Measurements from ENCODE around the gene NFIC.

Gene NFIC

GRCh38 chr19:3359015-3359918 is 7.1 kb upstream of the NFIC start:
- DNase-seq (ENCODE audit: low read depth), result peak; percentile 54

GRCh38 chr19:3359919-3360420 is 6.4 kb upstream of the NFIC start:
- peak; percentile 11 for DNase-seq (ENCODE audit: low read depth)

GRCh38 chr19:3360421-3361383 is 5.7 kb upstream of the NFIC start:
- DNase-seq (ENCODE audit: low read depth), result peak; percentile 69

GRCh38 chr19:3361384-3362216 is 4.8 kb upstream of the NFIC start:
- no peak for DNase-seq (ENCODE audit: low read depth)

GRCh38 chr19:3362217-3362906 is 4.0 kb upstream of the NFIC start:
- no peak for DNase-seq (ENCODE audit: low read depth)

- DNase-seq (ENCODE audit: low read depth), result no peak
Measured at GRCh38 chr19:3363841-3364500, 2.4 kb upstream of the NFIC start.

GRCh38 chr19:3364501-3364858 is 1.9 kb upstream of the NFIC start:
- no peak for DNase-seq (ENCODE audit: low read depth)

- DNase-seq (ENCODE audit: low read depth), result no peak
Measured at GRCh38 chr19:3365093-3365835, 1.1 kb upstream of the NFIC start.

GRCh38 chr19:3366753-3367627 is 607 bp downstream of the NFIC start:
- DNase-seq (ENCODE audit: low read depth), result no peak

- DNase-seq (ENCODE audit: low read depth), result no peak
Measured at GRCh38 chr19:3367628-3368440, 1.5 kb downstream of the NFIC start.

GRCh38 chr19:3368441-3368795 is 2.0 kb downstream of the NFIC start:
- DNase-seq (ENCODE audit: low read depth), result no peak

GRCh38 chr19:3368848-3369336 is 2.5 kb downstream of the NFIC start:
- no peak for DNase-seq (ENCODE audit: low read depth)

- DNase-seq (ENCODE audit: low read depth), result no peak
Measured at GRCh38 chr19:3369337-3370213, 3.2 kb downstream of the NFIC start.

- no peak for DNase-seq (ENCODE audit: low read depth)
Measured at GRCh38 chr19:3370214-3370720, 3.9 kb downstream of the NFIC start.

GRCh38 chr19:3370728-3371591 is 4.6 kb downstream of the NFIC start:
- no peak for DNase-seq (ENCODE audit: low read depth)

- DNase-seq (ENCODE audit: low read depth), result no peak
Measured at GRCh38 chr19:3372413-3372812, 6.0 kb downstream of the NFIC start.

All from activated gamma-delta T cell treated with anti-CD3 and anti-CD28 coated beads, Interleukin-2, amount 50 U/mL, for 16 hours (primary cell).